Fibroblast of the conjunctiva (primary cell): ENCODE data around the gene CYP11A1.
"Not testable (repeated sequence)": the region's sequence is repeated elsewhere in the genome, so short reads cannot be mapped to it uniquely, and the experiment has no call there.

ENCODE experiments used
- DNase-seq: peaks from one replicate; pipeline ENCODE4 v3.0.0-alpha.2; 2010; ENCODE audit warnings: low read depth

Gene CYP11A1

GRCh38 chr15:74374648-74375302, 7.3 kb upstream of the CYP11A1 start:
- DNase-seq: no peak

- DNase-seq: peak; percentile 49
These were observed 6.5 kb upstream of the CYP11A1 start for GRCh38 chr15:74373731-74374647.

DNA sequence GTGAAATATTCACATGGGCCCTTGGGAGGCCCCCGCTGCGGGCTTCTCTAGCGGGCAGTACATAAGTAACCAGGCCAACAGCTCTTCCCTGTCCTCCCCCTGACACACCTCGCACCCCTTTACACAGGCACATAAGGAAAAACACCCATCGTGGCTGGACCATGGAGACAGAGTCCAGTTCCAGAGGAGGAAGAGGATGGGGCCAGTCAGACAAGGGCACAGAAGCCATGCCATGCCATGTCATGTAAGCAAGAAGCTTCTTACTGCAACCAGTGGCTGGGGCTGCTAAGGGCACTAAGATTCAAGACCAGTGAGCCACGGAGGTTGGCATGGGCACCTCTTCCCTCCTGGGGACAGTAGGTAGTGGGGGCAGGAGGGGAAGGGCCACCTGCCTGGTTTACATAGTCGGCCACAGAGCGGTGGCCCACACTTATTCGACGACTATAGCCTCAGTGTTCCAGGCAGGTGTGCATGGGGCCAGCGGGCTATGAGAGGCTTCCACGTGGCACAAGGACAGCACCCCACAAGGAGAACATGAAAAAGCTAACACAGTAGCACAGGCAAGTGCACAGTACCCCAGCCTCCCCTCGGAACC, 5.7 kb upstream of the CYP11A1 start:
- DNase-seq: no peak

DNA sequence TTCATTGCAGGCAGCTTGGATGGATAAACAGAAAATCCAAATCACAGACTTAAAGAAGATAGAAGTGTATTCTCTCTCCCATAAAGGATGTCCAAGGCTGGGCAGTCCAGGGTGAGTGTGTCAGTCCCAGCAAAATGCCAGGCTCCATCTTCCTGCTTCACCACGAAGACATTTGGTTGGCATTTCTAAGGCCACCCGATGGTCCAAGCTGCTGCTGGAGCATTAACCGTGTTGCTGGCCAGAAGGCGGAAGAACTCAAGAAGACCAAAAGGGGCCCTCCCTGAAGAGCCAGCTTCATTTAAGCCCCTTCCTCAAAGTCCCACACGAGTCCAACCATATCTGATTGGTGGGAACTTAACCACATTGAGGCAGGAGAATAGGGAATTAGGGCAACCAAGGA, 3.0 kb upstream of the CYP11A1 start:
- DNase-seq: no peak

GRCh38 chr15:74369756-74370155, 2.3 kb upstream of the CYP11A1 start:
- no peak for DNase-seq

- no peak for DNase-seq
These were observed 1.8 kb upstream of the CYP11A1 start for GRCh38 chr15:74369084-74369745.

- DNase-seq: no peak
These were observed 675 bp upstream of the CYP11A1 start for GRCh38 chr15:74368121-74368520.

DNA sequence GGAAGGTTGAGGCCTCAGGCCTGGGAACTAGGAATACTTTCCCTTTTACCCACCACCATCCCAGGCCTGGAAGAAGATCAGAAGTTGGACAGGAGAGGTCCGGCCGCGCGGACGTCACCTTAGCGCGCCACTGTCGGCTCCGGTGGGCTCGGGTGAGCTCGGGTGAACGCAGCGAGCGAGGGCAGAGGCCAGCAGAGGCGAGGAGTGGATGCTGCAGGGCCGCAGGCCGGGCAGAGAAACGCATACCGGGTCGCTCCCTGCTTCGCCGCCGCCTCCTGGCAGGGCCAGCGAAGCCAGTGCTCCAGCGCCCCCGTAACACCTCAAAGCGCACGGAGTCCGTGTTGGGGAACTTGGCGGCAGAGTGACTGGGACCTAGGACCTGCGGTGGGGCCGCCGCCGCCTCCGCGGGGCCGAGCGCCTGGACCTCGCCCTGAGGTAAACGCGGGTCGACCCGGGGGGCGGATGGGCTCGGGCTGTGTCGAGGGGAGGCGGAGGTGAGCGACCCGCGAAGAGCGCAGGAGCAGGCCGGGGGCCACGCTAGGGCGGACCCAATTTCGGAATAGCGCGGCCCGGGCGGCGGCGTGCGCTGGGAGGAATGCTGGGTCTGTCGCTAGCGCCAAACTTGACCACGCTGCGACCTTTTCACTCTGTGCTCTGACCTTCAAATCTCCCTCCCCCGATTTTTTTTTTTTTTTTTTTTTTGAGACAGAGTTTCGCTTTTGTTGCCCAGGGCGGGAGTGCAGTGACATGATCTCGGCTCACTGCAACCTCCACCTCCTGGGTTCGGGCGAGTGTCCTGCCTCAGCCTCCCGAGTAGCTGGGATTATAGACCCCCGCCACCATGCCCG, 1.6 kb downstream of the CYP11A1 start:
- DNase-seq: no peak

- no peak for DNase-seq
These were observed 2.4 kb downstream of the CYP11A1 start for GRCh38 chr15:74364936-74365597.

DNA sequence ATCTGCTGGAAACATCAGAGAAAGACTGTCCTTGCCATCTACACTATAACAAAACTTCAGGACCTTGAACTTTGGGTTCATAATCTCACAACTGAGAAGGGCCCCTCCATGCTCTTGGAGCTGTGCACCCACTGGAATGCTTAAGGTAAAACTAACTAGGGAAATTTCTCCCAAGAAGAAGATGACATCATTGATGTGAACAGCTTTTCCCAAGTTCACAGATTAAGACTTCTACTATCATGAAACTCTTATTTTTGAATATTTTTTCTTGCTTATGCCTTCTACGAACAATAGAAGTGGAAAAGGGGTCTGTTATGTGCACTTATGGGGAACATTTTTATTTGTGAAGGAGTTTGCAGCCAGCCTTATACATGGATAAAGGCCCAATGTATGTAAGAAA, 5.0 kb downstream of the CYP11A1 start:
- no peak for DNase-seq

GRCh38 chr15:74360855-74361254, 6.6 kb downstream of the CYP11A1 start:
- not testable (repeated sequence) for DNase-seq

DNA sequence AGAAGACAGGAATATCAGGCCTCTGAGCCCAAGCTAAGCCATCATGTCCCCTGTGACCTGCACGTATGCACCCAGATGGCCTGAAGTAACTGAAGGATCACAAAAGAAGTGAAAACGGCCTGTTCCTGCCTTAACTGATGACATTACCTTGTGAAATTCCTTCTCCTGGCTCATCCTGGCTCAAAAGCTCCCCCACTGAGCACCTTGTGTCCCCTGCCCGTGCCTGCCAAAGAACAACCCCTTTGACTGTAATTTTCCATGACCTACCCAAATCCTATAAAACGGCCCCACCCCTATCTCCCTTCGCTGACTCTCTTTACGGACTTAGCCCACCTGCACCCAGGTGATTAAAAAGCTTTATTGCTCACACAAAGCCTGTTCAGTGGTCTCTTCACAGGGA, 8.1 kb downstream of the CYP11A1 start:
- DNase-seq: not testable (repeated sequence)

GRCh38 chr15:74357514-74357913, 9.9 kb downstream of the CYP11A1 start:
- DNase-seq: not testable (repeated sequence)

DNA sequence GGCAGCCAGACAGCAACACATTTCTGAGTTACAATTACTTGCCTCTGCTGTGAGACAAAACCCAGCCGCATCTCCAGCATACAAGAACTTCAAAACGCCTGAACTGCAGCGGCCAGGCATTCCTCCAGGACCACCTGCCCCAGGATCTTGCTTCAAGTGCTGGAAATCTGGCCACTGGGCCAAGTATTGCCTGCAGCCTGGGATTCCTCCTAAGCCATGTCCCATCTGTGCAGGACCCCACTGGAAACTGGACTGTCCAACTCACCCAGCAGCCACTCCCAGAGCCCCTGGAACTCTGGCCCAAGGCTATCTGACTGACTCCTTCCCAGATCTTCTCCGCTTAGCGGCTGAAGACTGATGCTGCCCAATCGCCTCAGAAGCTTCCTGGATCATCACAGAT, 11.4 kb downstream of the CYP11A1 start:
- not testable (repeated sequence) for DNase-seq

DNA sequence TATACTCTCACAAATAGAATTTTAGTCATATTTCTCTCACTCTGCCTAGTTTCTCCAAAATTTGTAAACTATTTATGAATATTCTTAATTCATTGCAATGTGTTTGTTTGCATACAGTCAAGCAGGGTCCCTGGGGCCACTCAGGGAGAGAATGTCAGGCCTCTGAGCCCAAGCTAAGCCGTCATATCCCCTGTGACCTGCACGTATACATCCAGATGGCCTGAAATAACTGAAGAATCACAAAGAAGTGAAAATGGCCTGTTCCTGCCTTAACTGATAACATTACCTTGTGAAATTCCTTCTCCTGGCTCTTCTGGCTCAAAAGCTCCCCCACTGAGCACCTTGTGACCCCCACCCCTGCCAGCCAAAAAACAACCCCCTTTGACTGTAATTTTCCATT, 13.5 kb downstream of the CYP11A1 start:
- DNase-seq: not testable (repeated sequence)

DNA sequence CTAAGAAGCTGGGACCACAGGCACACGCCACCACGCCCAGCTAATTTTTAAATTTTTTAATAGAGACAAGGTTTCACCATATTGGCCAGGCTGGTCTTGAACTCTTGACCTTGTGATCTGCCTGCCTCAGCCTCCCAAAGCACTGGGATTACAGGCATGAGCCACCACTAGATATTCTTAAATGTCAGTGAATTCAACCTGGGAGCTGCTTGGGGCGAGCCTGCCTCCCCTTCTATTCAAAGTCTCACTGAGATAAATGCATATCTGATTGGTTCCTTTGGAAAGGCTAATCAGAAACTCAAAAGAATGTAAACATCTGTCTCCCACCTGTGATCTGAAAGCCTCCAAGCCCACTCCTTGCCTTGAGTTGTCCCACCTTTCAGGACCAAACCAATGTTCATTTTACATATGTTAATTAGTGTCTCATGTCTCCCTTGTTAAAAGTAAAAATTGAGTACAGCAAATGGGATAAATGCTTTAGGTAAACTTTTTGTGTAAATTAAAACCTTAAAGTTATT, 15.0 kb downstream of the CYP11A1 start:
- no peak for DNase-seq

DNA sequence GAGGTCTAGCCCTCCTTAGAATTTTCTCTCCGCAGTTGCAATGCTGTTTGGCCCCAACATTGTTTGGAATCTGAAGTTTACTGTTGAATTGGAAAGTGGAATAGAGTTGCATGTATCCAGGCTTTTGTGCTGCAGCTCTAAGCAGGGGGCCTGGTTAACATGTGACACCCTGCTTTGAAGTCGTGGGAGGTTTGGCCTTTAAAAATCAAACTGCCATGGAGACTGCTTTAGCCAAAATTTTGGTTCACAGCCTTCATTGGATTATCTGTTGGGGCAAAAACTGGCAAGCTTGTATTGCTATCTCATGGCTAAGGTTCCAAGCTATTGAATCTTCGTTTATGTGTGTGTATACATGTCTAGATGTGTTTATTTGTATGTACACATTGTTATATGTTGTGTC, 15.8 kb downstream of the CYP11A1 start:
- DNase-seq: no peak

GRCh38 chr15:74350295-74351275, 16.9 kb downstream of the CYP11A1 start:
- no peak for DNase-seq

- DNase-seq: no peak
These were observed 18.1 kb downstream of the CYP11A1 start for GRCh38 chr15:74349241-74349778.
